ENCODE data around the gene TOR1B. TPM values are rescaled to one million over a fixed set of nuclear protein-coding genes. Genes with fewer than 3 reads are reported as not detected.
"Not testable (repeated sequence)": the region's sequence is repeated elsewhere in the genome, so short reads cannot be mapped to it uniquely, and the experiment has no call there.

Gene TOR1B
- polyA plus RNA-seq, 4 donors: 7.0 to 22.9 (median 16.9) TPM

- H3K4me1 ChIP-seq (ENCODE audit: control insufficient read depth in 3 of 3, insufficient read depth in 2 of 3, low read depth in 1 of 3, low read length in 2 of 3): peaks cover 0 to 5% (median 0%) of the 10 kb centered on the region in 3 donors
- peaks cover 0 to 5% (median 3%) of the 10 kb centered on the region in 3 donors for H3K27me3 ChIP-seq (ENCODE audit: control insufficient read depth in 3 of 3, insufficient read depth in 3 of 3, low read length in 3 of 3)
- H3K9me3 ChIP-seq (ENCODE audit: control insufficient read depth in 2 of 2, insufficient read depth in 1 of 2, low read depth in 1 of 2, low read length in 1 of 2): no peaks in the 10 kb centered on the region
- no peak overlapping the region for H3K27ac ChIP-seq (ENCODE audit: low read depth in 1 of 3, low read length in 2 of 3)
- FAIRE-seq (no peak), DNase-seq (peak in 1 of 2 donors; percentile 26)
- H3K4me3 ChIP-seq (ENCODE audit: low read depth in 1 of 3, low read length in 3 of 3): no peak overlapping the region
- WGBS, 3 donors: 35 to 57% (median 43%) methylated on average over 10 of the region's 10 CpGs
- H3K36me3 ChIP-seq (ENCODE audit: control insufficient read depth in 3 of 3, insufficient read depth in 2 of 3, low read depth in 1 of 3, low read length in 3 of 3): no peaks in the 10 kb centered on the region
Observed at GRCh38 chr9:129773262-129774048, 29.5 kb upstream of the TOR1B start.

DNA sequence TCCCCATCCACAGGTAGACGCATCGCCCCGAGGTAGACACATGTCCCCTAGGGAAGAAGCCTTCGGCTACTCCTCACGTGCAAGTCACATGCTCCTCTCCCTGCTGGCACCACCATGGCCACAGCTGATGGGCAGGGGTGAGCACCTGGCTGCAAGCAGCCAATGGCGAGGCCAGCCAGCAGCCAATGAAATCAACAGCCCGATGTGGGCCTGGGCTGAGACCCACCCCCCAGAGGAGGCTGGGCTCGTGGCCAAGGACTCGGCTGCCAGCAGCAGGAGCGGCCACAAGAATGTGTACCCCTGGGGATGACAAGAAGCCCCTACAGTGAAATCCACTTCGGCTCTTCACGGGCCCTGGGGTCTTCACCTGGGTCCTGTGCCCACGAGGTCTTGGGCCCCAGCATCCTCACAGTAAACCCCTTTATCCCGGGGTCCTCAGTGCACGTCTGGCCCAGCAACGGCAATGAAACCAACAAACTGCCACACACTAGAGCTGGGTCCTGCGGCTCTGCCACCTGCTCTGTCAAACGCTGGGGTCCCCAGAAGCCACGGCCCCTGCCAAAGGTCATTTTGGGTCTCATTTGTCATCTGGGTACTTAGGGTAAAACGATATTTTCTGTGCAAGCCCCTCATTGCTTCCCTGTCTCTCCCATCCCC, 28.1 kb upstream of the TOR1B start:
- DNase-seq (no peak), FAIRE-seq (no peak)
- Histone ChIP-seq H3K27ac (ENCODE audit: low read depth in 1 of 3, low read length in 2 of 3) (no peak overlapping the region), H3K4me1 (ENCODE audit: control insufficient read depth in 3 of 3, insufficient read depth in 2 of 3, low read depth in 1 of 3, low read length in 2 of 3) (peaks cover 0 to 5% (median 0%) of the 10 kb centered on the region in 3 donors), H3K9me3 (ENCODE audit: control insufficient read depth in 2 of 2, insufficient read depth in 1 of 2, low read depth in 1 of 2, low read length in 1 of 2) (peaks cover 0 to under 1% of the 10 kb centered on the region in 2 donors), H3K4me3 (ENCODE audit: low read depth in 1 of 3, low read length in 3 of 3) (no peak overlapping the region), H3K36me3 (ENCODE audit: control insufficient read depth in 3 of 3, insufficient read depth in 2 of 3, low read depth in 1 of 3, low read length in 3 of 3) (no peaks in the 10 kb centered on the region), H3K27me3 (ENCODE audit: control insufficient read depth in 3 of 3, insufficient read depth in 3 of 3, low read length in 3 of 3) (peaks cover 0 to 5% (median 3%) of the 10 kb centered on the region in 3 donors)
- WGBS, 3 donors: 65 to 76% (median 70%) methylated on average over 20 of the region's 20 CpGs

- FAIRE-seq (no peak), DNase-seq (no peak)
- H3K9me3 ChIP-seq (ENCODE audit: control insufficient read depth in 2 of 2, insufficient read depth in 1 of 2, low read depth in 1 of 2, low read length in 1 of 2): peaks cover 0 to 2% of the 10 kb centered on the region in 2 donors
- H3K36me3 ChIP-seq (ENCODE audit: control insufficient read depth in 3 of 3, insufficient read depth in 2 of 3, low read depth in 1 of 3, low read length in 3 of 3): no peaks in the 10 kb centered on the region
- H3K4me1 ChIP-seq (ENCODE audit: control insufficient read depth in 3 of 3, insufficient read depth in 2 of 3, low read depth in 1 of 3, low read length in 2 of 3): peaks cover 0 to 5% (median 0%) of the 10 kb centered on the region in 3 donors
- WGBS, 3 donors: 28 to 52% (median 37%) methylated on average over 2 of the region's 2 CpGs
- H3K4me3 ChIP-seq (ENCODE audit: low read depth in 1 of 3, low read length in 3 of 3): no peak overlapping the region
- H3K27me3 ChIP-seq (ENCODE audit: control insufficient read depth in 3 of 3, insufficient read depth in 3 of 3, low read length in 3 of 3): peaks cover 0 to 5% (median 3%) of the 10 kb centered on the region in 3 donors
- no peak overlapping the region for H3K27ac ChIP-seq (ENCODE audit: low read depth in 1 of 3, low read length in 2 of 3)
Observed at GRCh38 chr9:129775448-129775798, 27.6 kb upstream of the TOR1B start.

DNA sequence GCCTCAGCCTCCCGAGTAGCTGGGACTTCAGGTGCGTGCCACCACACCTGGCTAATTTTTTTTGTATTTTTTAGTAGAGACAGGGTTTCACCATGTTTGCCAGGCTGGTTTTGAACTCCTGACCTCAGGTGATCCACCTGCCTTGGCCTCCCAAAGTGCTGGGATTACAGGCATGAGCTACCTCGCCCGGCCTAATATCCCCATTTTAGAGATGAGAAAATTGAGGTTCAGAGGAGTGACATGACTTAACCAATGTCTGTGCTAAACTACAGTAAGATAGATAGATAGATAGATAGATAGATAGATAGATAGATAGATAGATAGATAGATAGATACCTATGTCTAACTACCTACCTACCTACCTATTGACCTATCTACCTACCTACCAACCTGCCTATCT, 26.9 kb upstream of the TOR1B start:
- not testable (repeated sequence) for FAIRE-seq; H3K4me3 ChIP-seq (ENCODE audit: low read depth in 1 of 3, low read length in 3 of 3); H3K36me3 ChIP-seq (ENCODE audit: control insufficient read depth in 3 of 3, insufficient read depth in 2 of 3, low read depth in 1 of 3, low read length in 3 of 3); H3K9me3 ChIP-seq (ENCODE audit: control insufficient read depth in 2 of 2, insufficient read depth in 1 of 2, low read depth in 1 of 2, low read length in 1 of 2); H3K27me3 ChIP-seq (ENCODE audit: control insufficient read depth in 3 of 3, insufficient read depth in 3 of 3, low read length in 3 of 3); H3K4me1 ChIP-seq (ENCODE audit: control insufficient read depth in 3 of 3, insufficient read depth in 2 of 3, low read depth in 1 of 3, low read length in 2 of 3); DNase-seq
- 88 to 97% (median 94%) methylated on average over 4 of the region's 4 CpGs for WGBS, 3 donors
- peak overlapping the region in 2 of 3 donors; percentile 81 to 85 for H3K27ac ChIP-seq (ENCODE audit: low read depth in 1 of 3, low read length in 2 of 3)

GRCh38 chr9:129776566-129776937, 26.4 kb upstream of the TOR1B start:
- 61 to 76% (median 64%) methylated on average over 8 of the region's 8 CpGs for WGBS, 3 donors
- Histone ChIP-seq H3K27me3 (ENCODE audit: control insufficient read depth in 3 of 3, insufficient read depth in 3 of 3, low read length in 3 of 3) (peaks cover 0 to 5% (median 3%) of the 10 kb centered on the region in 3 donors), H3K36me3 (ENCODE audit: control insufficient read depth in 3 of 3, insufficient read depth in 2 of 3, low read depth in 1 of 3, low read length in 3 of 3) (no peaks in the 10 kb centered on the region), H3K4me3 (ENCODE audit: low read depth in 1 of 3, low read length in 3 of 3) (no peak overlapping the region), H3K27ac (ENCODE audit: low read depth in 1 of 3, low read length in 2 of 3) (peak overlapping the region in 2 of 3 donors; percentile 81 to 85), H3K4me1 (ENCODE audit: control insufficient read depth in 3 of 3, insufficient read depth in 2 of 3, low read depth in 1 of 3, low read length in 2 of 3) (peaks cover 0 to 5% (median 0%) of the 10 kb centered on the region in 3 donors), H3K9me3 (ENCODE audit: control insufficient read depth in 2 of 2, insufficient read depth in 1 of 2, low read depth in 1 of 2, low read length in 1 of 2) (peaks cover 0 to 2% of the 10 kb centered on the region in 2 donors)
- no peak for DNase-seq
- no peak for FAIRE-seq

- no peak overlapping the region for H3K4me3 ChIP-seq (ENCODE audit: low read depth in 1 of 3, low read length in 3 of 3)
- peaks cover 0 to 5% (median 0%) of the 10 kb centered on the region in 3 donors for H3K4me1 ChIP-seq (ENCODE audit: control insufficient read depth in 3 of 3, insufficient read depth in 2 of 3, low read depth in 1 of 3, low read length in 2 of 3)
- FAIRE-seq: no peak
- DNase-seq: peak; percentile 22 to 80
- H3K9me3 ChIP-seq (ENCODE audit: control insufficient read depth in 2 of 2, insufficient read depth in 1 of 2, low read depth in 1 of 2, low read length in 1 of 2): peaks cover 0 to 2% of the 10 kb centered on the region in 2 donors
- peak overlapping the region in 2 of 3 donors; percentile 81 to 85 for H3K27ac ChIP-seq (ENCODE audit: low read depth in 1 of 3, low read length in 2 of 3)
- H3K27me3 ChIP-seq (ENCODE audit: control insufficient read depth in 3 of 3, insufficient read depth in 3 of 3, low read length in 3 of 3): peaks cover 0 to 5% (median 3%) of the 10 kb centered on the region in 3 donors
- 25 to 52% (median 40%) methylated on average over 16 of the region's 16 CpGs for WGBS, 3 donors
- H3K36me3 ChIP-seq (ENCODE audit: control insufficient read depth in 3 of 3, insufficient read depth in 2 of 3, low read depth in 1 of 3, low read length in 3 of 3): no peaks in the 10 kb centered on the region
Observed at GRCh38 chr9:129776938-129777768, 25.8 kb upstream of the TOR1B start.

GRCh38 chr9:129777769-129778130, 25.2 kb upstream of the TOR1B start:
- Histone ChIP-seq H3K9me3 (ENCODE audit: control insufficient read depth in 2 of 2, insufficient read depth in 1 of 2, low read depth in 1 of 2, low read length in 1 of 2) (peaks cover 0 to 2% of the 10 kb centered on the region in 2 donors), H3K27ac (ENCODE audit: low read depth in 1 of 3, low read length in 2 of 3) (peak overlapping the region in 2 of 3 donors; percentile 50 to 85), H3K4me3 (ENCODE audit: low read depth in 1 of 3, low read length in 3 of 3) (no peak overlapping the region), H3K36me3 (ENCODE audit: control insufficient read depth in 3 of 3, insufficient read depth in 2 of 3, low read depth in 1 of 3, low read length in 3 of 3) (no peaks in the 10 kb centered on the region), H3K27me3 (ENCODE audit: control insufficient read depth in 3 of 3, insufficient read depth in 3 of 3, low read length in 3 of 3) (peaks cover 0 to 5% (median 3%) of the 10 kb centered on the region in 3 donors), H3K4me1 (ENCODE audit: control insufficient read depth in 3 of 3, insufficient read depth in 2 of 3, low read depth in 1 of 3, low read length in 2 of 3) (peaks cover 0 to 5% (median 0%) of the 10 kb centered on the region in 3 donors)
- WGBS, 3 donors: 52 to 62% (median 60%) methylated on average over 11 of the region's 11 CpGs
- DNase-seq (no peak), FAIRE-seq (no peak)

DNA sequence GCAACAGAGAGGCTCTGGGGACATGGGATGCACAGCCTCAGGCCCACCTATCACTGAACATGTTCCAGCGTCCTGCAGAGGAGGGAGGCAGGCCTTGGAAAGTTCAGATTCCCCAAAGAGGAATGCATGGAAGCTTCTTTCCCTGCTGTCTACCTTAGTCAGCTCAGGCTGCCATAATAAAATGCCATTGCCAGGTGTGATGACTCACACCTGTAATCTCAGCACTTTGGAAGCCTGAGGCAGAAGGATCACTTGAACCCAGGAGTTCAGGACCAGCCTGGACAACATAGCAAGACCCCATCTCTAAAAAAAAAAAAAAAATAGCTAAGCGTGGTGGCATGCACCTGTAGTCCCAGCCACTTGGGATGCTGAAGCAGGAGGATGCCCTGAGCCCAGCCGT, 24.5 kb upstream of the TOR1B start:
- Histone ChIP-seq H3K27me3 (ENCODE audit: control insufficient read depth in 3 of 3, insufficient read depth in 3 of 3, low read length in 3 of 3) (peaks cover 0 to 5% (median 3%) of the 10 kb centered on the region in 3 donors), H3K27ac (ENCODE audit: low read depth in 1 of 3, low read length in 2 of 3) (no peak overlapping the region), H3K4me1 (ENCODE audit: control insufficient read depth in 3 of 3, insufficient read depth in 2 of 3, low read depth in 1 of 3, low read length in 2 of 3) (peaks cover 0 to 5% (median 0%) of the 10 kb centered on the region in 3 donors), H3K36me3 (ENCODE audit: control insufficient read depth in 3 of 3, insufficient read depth in 2 of 3, low read depth in 1 of 3, low read length in 3 of 3) (no peaks in the 10 kb centered on the region), H3K9me3 (ENCODE audit: control insufficient read depth in 2 of 2, insufficient read depth in 1 of 2, low read depth in 1 of 2, low read length in 1 of 2) (peaks cover 0 to 2% of the 10 kb centered on the region in 2 donors), H3K4me3 (ENCODE audit: low read depth in 1 of 3, low read length in 3 of 3) (no peak overlapping the region)
- 71 to 91% (median 77%) methylated on average over 3 of the region's 3 CpGs for WGBS, 3 donors
- DNase-seq (no peak), FAIRE-seq (no peak)
